H1 (cell line): ENCODE data around the gene MBNL1. TPM values are rescaled to one million over a fixed set of nuclear protein-coding genes. Genes with fewer than 3 reads are reported as not detected.

Experiments
- CTCF ChIA-PET: fragments of 300-600 bp; sonication (Branson Sonifier 250); formaldehyde crosslinking; loops from one replicate; lab custom pipeline; 2021; ENCODE audit not compliant: partially characterized antibody; lab: Charles Lee
- POLR2A ChIA-PET: fragments of 300-600 bp; sonication (Branson Sonifier 250); formaldehyde crosslinking; loops from one replicate; lab custom pipeline; 2021; ENCODE audit warnings: inconsistent platforms; ENCODE audit not compliant: partially characterized antibody; lab: Charles Lee
- DNase-seq, 2 experiments: peaks; one replicate each; pipeline versions ENCODE4 v3.0.0 to v3.0.0-alpha.2; 2010 to 2022; ENCODE audit warnings: low spot score in 2 of 2, low read depth in 1 of 2, mixed read lengths in 1 of 2
- FAIRE-seq: peaks from 2 replicates; lab custom pipeline; 2011; peaks lifted over from hg19 to GRCh38; lab: Jason Lieb, UNC
- H2AFZ ChIP-seq: 2 replicates; pipeline ENCODE4 v1.8.1; 2012; ENCODE audit warnings: low read length, inconsistent platforms
- H2AK5ac ChIP-seq: 2 replicates; pipeline ENCODE4 v1.6.1; 2013; ENCODE audit warnings: low read depth, low read length
- H2BK120ac ChIP-seq: replicated peaks from 2 replicates; pipeline ENCODE3; 2013; ENCODE audit warnings: low read depth, low read length, inconsistent platforms
- H2BK12ac ChIP-seq: 2 replicates; pipeline ENCODE4 v1.6.1; 2013; ENCODE audit warnings: low read depth, low read length
- H2BK15ac ChIP-seq: 2 replicates; pipeline ENCODE4 v1.6.1; 2013; ENCODE audit warnings: low read length
- H2BK20ac ChIP-seq: 2 replicates; pipeline ENCODE4 v1.6.1; 2013; ENCODE audit warnings: low read length
- H2BK5ac ChIP-seq: 2 replicates; pipeline ENCODE4 v1.6.1; 2013; ENCODE audit warnings: low read depth, low read length
- H3K14ac ChIP-seq: 2 replicates; pipeline ENCODE4 v1.6.1; 2013; ENCODE audit warnings: inconsistent platforms; ENCODE audit not compliant: insufficient read length
- H3K18ac ChIP-seq: 2 replicates; pipeline ENCODE4 v1.6.1; 2013; ENCODE audit warnings: low read length; ENCODE audit errors: extremely low read depth
- H3K23ac ChIP-seq: 2 replicates; pipeline ENCODE4 v1.6.1; 2013; ENCODE audit warnings: inconsistent platforms; ENCODE audit not compliant: insufficient read length
- H3K23me2 ChIP-seq: 2 replicates; pipeline ENCODE4 v1.6.1; 2013; ENCODE audit warnings: low read depth, low read length
- H3K27ac ChIP-seq: 2 replicates; pipeline ENCODE4 v1.6.1; 2011; ENCODE audit warnings: low read depth, low read length, inconsistent platforms
- H3K27me3 ChIP-seq, 4 experiments: replicated peaks in 1 of 4; 1 replicate in 1 of 4; 2 replicates in 3 of 4; pipeline versions ENCODE4 v1.6.1 to v1.8.1; 2011 to 2013; ENCODE audit warnings: low read length in 3 of 4, mild to moderate bottlenecking in 3 of 4, inconsistent platforms in 2 of 4, mixed read lengths in 2 of 4, moderate library complexity in 1 of 4; ENCODE audit not compliant: control insufficient read depth in 3 of 4, insufficient read depth in 3 of 4; ENCODE audit errors: extremely low read depth in 1 of 4
- H3K36me3 ChIP-seq, 4 experiments: 2 replicates each; pipeline versions ENCODE4 v1.6.1 to v1.8.1; 2011 to 2013; ENCODE audit warnings: mild to moderate bottlenecking in 4 of 4, low read length in 3 of 4, moderate library complexity in 2 of 4, control low read depth in 1 of 4, inconsistent platforms in 1 of 4; ENCODE audit not compliant: insufficient read depth in 4 of 4, control insufficient read depth in 2 of 4
- H3K4ac ChIP-seq: replicated peaks from 2 replicates; pipeline ENCODE3; 2013; ENCODE audit warnings: low read length, low read depth, mixed read lengths, inconsistent platforms; ENCODE audit not compliant: insufficient read length
- H3K4me1 ChIP-seq, 4 experiments: replicated peaks in 1 of 4; 1 replicate in 1 of 4; 2 replicates in 3 of 4; pipeline versions ENCODE4 v1.6.1 to v1.8.1; 2011 to 2013; ENCODE audit warnings: low read length in 3 of 4, inconsistent platforms in 2 of 4, mixed read lengths in 1 of 4; ENCODE audit not compliant: insufficient read depth in 4 of 4, control insufficient read depth in 3 of 4
- H3K4me2 ChIP-seq, 2 experiments: 2 replicates each; pipeline versions ENCODE4 v1.6.1 to v1.8.1; 2011 to 2013; ENCODE audit warnings: low read depth in 2 of 2, low read length in 2 of 2, control low read depth in 1 of 2, inconsistent platforms in 1 of 2, mild to moderate bottlenecking in 1 of 2; ENCODE audit not compliant: insufficient read depth in 1 of 2
- H3K4me3 ChIP-seq, 4 experiments: fragments of 200-600, 300-600 bp in 1 of 4; sonication (generic), shearing (Covaris generic), sonication (Bioruptor Twin) in 1 of 4; 2 replicates each; pipeline versions ENCODE4 v1.5.1 to v1.8.1; 2011 to 2016; ENCODE audit warnings: low read length in 4 of 4, low read depth in 3 of 4, control low read depth in 2 of 4, inconsistent platforms in 2 of 4, mild to moderate bottlenecking in 2 of 4, mixed read lengths in 1 of 4, moderate library complexity in 1 of 4; ENCODE audit not compliant: insufficient read depth in 2 of 4; ENCODE audit errors: extremely low read depth in 1 of 4
- H3K56ac ChIP-seq: replicated peaks from 2 replicates; pipeline ENCODE3; 2013; ENCODE audit warnings: low read depth, mild to moderate bottlenecking, mixed read lengths, low read length, inconsistent platforms; ENCODE audit not compliant: insufficient read length
- H3K79me1 ChIP-seq: 2 replicates; pipeline ENCODE4 v1.6.1; 2013; ENCODE audit warnings: low read depth, low read length, control low read depth
- H3K79me2 ChIP-seq, 2 experiments: 2 replicates each; pipeline versions ENCODE4 v1.6.1 to v1.8.1; 2012 to 2013; ENCODE audit warnings: low read length in 2 of 2, mild to moderate bottlenecking in 2 of 2, inconsistent platforms in 1 of 2; ENCODE audit not compliant: insufficient read depth in 2 of 2, control insufficient read depth in 1 of 2
- H3K9ac ChIP-seq, 4 experiments: replicated peaks in 1 of 4; 1 replicate in 1 of 4; 2 replicates in 3 of 4; pipeline versions ENCODE4 v1.6.1 to v1.8.1; 2011 to 2013; ENCODE audit warnings: low read depth in 3 of 4, low read length in 3 of 4, control low read depth in 2 of 4, mild to moderate bottlenecking in 2 of 4, moderate library complexity in 2 of 4, inconsistent platforms in 1 of 4; ENCODE audit errors: extremely low read depth in 1 of 4
- H3K9me3 ChIP-seq, 2 experiments: 2 replicates each; pipeline versions ENCODE4 v1.6.1 to v1.8.1; 2012 to 2013; ENCODE audit warnings: mild to moderate bottlenecking in 2 of 2, moderate library complexity in 2 of 2, control low read depth in 1 of 2, inconsistent platforms in 1 of 2, low read depth in 1 of 2, low read length in 1 of 2, mixed read lengths in 1 of 2; ENCODE audit not compliant: insufficient read depth in 2 of 2
- H4K20me1 ChIP-seq, 2 experiments: replicated peaks in 1 of 2; 2 replicates each; pipeline versions ENCODE3 to v1.8.1; 2011 to 2013; ENCODE audit warnings: inconsistent platforms in 2 of 2, low read length in 2 of 2, mild to moderate bottlenecking in 1 of 2; ENCODE audit not compliant: insufficient read depth in 2 of 2, control insufficient read depth in 1 of 2
- H4K5ac ChIP-seq: 2 replicates; pipeline ENCODE4 v1.6.1; 2013; ENCODE audit warnings: low read length, low read depth, mixed read lengths, inconsistent platforms; ENCODE audit not compliant: insufficient read length
- H4K8ac ChIP-seq: 2 replicates; pipeline ENCODE4 v1.8.0; 2013; ENCODE audit warnings: mild to moderate bottlenecking, moderate library complexity, low read length, inconsistent platforms; ENCODE audit not compliant: insufficient read depth; ENCODE audit errors: extremely low read depth
- H4K91ac ChIP-seq: replicated peaks from 2 replicates; pipeline ENCODE3; 2013; ENCODE audit warnings: low read length, mixed read lengths, inconsistent platforms; ENCODE audit not compliant: insufficient read length
- ASH2L ChIP-seq: fragments of 200-600, 300-600 bp; sonication (generic); IDR thresholded peaks from one replicate; pipeline ENCODE4 v1.7.1; 2017; ENCODE audit warnings: low read length
- ATF2 ChIP-seq: IDR thresholded peaks from 2 replicates; pipeline ENCODE4 v1.6.1; 2012; ENCODE audit warnings: low read length, inconsistent platforms
- BRCA1 ChIP-seq: IDR thresholded peaks from 2 replicates; pipeline ENCODE4 v1.6.1; 2012; ENCODE audit warnings: low read depth, low read length, improper control_type of control experiment
- CBX8 ChIP-seq: fragments of 300-800, 300-1000 bp; sonication (generic); IDR thresholded peaks from 2 replicates; pipeline ENCODE4 v1.7.1; 2016; ENCODE audit warnings: low read depth, low read length, borderline replicate concordance
- CTBP2 ChIP-seq: IDR thresholded peaks from 2 replicates; pipeline ENCODE4 v1.7.0; 2011; ENCODE audit warnings: borderline replicate concordance, mild to moderate bottlenecking, moderate library complexity, mixed read lengths, low read length; ENCODE audit not compliant: insufficient read depth, insufficient read length
- GABPA ChIP-seq: IDR thresholded peaks from 2 replicates; pipeline ENCODE4 v1.6.1; 2011; ENCODE audit warnings: mild to moderate bottlenecking, low read length, moderate library complexity, borderline replicate concordance; ENCODE audit not compliant: insufficient read depth
- KDM1A ChIP-seq: fragments of 200-600, 300-600 bp; sonication (generic); IDR thresholded peaks from 2 replicates; pipeline ENCODE4 v1.7.1; 2016; ENCODE audit warnings: mild to moderate bottlenecking, low read length, borderline replicate concordance
- KDM5A ChIP-seq: fragments of 200-600 bp; IDR thresholded peaks from 2 replicates; pipeline ENCODE4 v1.7.1; 2012; ENCODE audit warnings: mild to moderate bottlenecking, low read length, inconsistent platforms, mixed read lengths
- SIRT6 ChIP-seq: IDR thresholded peaks from one replicate; pipeline ENCODE4 v1.7.1; 2012; ENCODE audit warnings: low read length, inconsistent platforms
- SP4 ChIP-seq: IDR thresholded peaks from 2 replicates; pipeline ENCODE4 v1.6.1; 2012; ENCODE audit warnings: low read length, inconsistent platforms
- TEAD4 ChIP-seq: IDR thresholded peaks from 2 replicates; pipeline ENCODE4 v1.6.1; 2012; ENCODE audit warnings: low read depth, low read length, inconsistent platforms, mixed read lengths
- WGBS, 2 experiments: shearing (Covaris generic) in 1 of 2; methylation state at CpG; one replicate each; pipeline versions ENCODE4 v1.1.6 to v1.1.7; 2013 to 2015; ENCODE audit warnings: low lambda C conversion rate in 2 of 2, mixed read lengths in 2 of 2, inconsistent platforms in 1 of 2, low coverage in 1 of 2, missing lambda C conversion rate in 1 of 2; ENCODE audit not compliant: insufficient replicate concordance in 2 of 2, insufficient coverage in 1 of 2, insufficient read length in 1 of 2; ENCODE audit errors: extremely low coverage in 1 of 2, missing lambda C conversion rate in 1 of 2; 5-methylcytosine and 5-hydroxymethylcytosine counted together
- polyA plus RNA-seq, 7 experiments: library from polyadenylated mRNA; depleted of rRNA in 3 of 7; stranded (reverse) in 5 of 7; unstranded in 2 of 7; fragments of >200 nt in 5 of 7; fragments of 200-250 nt in 2 of 7; gene quantifications; 1 replicate in 5 of 7; 2 replicates in 1 of 7; 4 replicates in 1 of 7; pipeline versions ENCODE4 v1.2.1 to v1.2.3, GENCODE V29; 2011 to 2013; ENCODE audit warnings: missing spikeins in 2 of 7, mixed read lengths in 2 of 7
- total RNA-seq: library from RNA; stranded (reverse); fragmentation: NEBNext Ultra II Directional; extraction: Animal tissue kit (Norgen Biotek cat#: 25700); gene quantifications from 2 replicates; pipeline ENCODE4 v1.2.1, GENCODE V29; 2021

The MBNL1 gene
- total and polyA plus RNA-seq, 2 of the 8 experiments (the other 6 are each of a cell fraction or from before 2014, with no cell fraction given), result 5.0 to 16.4 TPM

DNA sequence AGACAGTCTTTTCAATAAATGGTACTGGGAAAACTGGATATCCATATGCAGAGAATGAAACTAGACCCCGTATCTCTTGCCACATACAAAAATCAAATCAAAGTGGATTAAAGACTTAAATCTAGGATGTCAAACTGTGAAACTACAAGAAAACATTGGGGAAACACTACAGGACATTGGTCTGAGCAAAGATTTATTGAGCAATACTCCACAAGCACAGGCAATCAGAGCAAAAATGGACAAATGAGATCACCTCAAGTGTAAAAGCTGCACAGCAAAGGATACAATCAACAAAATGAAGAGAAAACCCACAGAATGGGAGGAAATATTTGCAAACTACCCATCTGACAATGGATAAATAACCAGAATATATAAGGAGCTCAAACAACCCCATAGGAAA is 38.4 kb upstream of the MBNL1 start:
- H4K20me1 ChIP-seq, result no peaks in the 10 kb centered on the region
- H3K27me3 ChIP-seq, result no peaks in the 10 kb centered on the region
- no peak for TF ChIP-seq GABPA
- no peak for TF ChIP-seq KDM5A
- TF ChIP-seq CBX8, result no peak
- TF ChIP-seq ASH2L, result no peak
- TF ChIP-seq BRCA1, result no peak
- no peak for TF ChIP-seq ATF2
- TF ChIP-seq TEAD4, result no peak
- TF ChIP-seq SP4, result no peak
- no peak for TF ChIP-seq SIRT6
- no peak for TF ChIP-seq KDM1A
- TF ChIP-seq CTBP2, result no peak
- no peak for DNase-seq
- H3K9me3 ChIP-seq, result no peaks in the 10 kb centered on the region
- H4K91ac ChIP-seq, result no peak overlapping the region
- H2BK5ac ChIP-seq, result no peak overlapping the region
- no peaks in the 10 kb centered on the region for H3K23me2 ChIP-seq
- H2BK120ac ChIP-seq, result no peak overlapping the region
- ChIA-PET POLR2A (no interaction called here), CTCF (interaction anchor here (0.6 to 1.7 kb wide), 2 partner anchors 213 to 246 kb away, joined by 4 to 5 read pairs; no protein-coding TSS in a partner anchor)
- no peak overlapping the region for H3K27ac ChIP-seq
- H4K5ac ChIP-seq, result no peak overlapping the region
- no peak for FAIRE-seq
- H2BK12ac ChIP-seq, result no peak overlapping the region
- H3K4me1 ChIP-seq, result no peaks in the 10 kb centered on the region
- H3K9ac ChIP-seq, result no peak overlapping the region
- no peak overlapping the region for H2BK15ac ChIP-seq
- H3K23ac ChIP-seq, result no peak overlapping the region
- no peak overlapping the region for H3K14ac ChIP-seq
- no peaks in the 10 kb centered on the region for H3K36me3 ChIP-seq
- no peak overlapping the region for H3K4me3 ChIP-seq
- H2AK5ac ChIP-seq, result no peak overlapping the region
- no peak overlapping the region for H2AFZ ChIP-seq
- no peak overlapping the region for H3K18ac ChIP-seq
- no peak overlapping the region for H2BK20ac ChIP-seq
- WGBS, 2 experiments, result 96% methylated on average over 1 of the region's 1 CpG; no CpG with 5 or more reads in 1 of the 2 experiments
- no peak overlapping the region for H3K56ac ChIP-seq
- H3K79me2 ChIP-seq, result no peaks in the 10 kb centered on the region
- no peak overlapping the region for H3K4ac ChIP-seq
- H3K4me2 ChIP-seq, result no peak overlapping the region
- H4K8ac ChIP-seq, result no peak overlapping the region
- no peaks in the 10 kb centered on the region for H3K79me1 ChIP-seq
